Keratinocyte (primary cell): ENCODE measurements around the gene EME1. TPM values are rescaled to one million over a fixed set of nuclear protein-coding genes. Genes with fewer than 3 reads are reported as not detected.

ENCODE experiments used
- DNase-seq: peaks from one replicate; pipeline ENCODE4 v3.0.0-alpha.2; 2011; ENCODE audit warnings: low read depth, missing footprints, low spot score
- FAIRE-seq: peaks from 2 replicates; lab custom pipeline; 2011; peaks lifted over from hg19 to GRCh38; lab: Jason Lieb, UNC
- H2AFZ ChIP-seq: 2 replicates; pipeline ENCODE4 v1.6.0; 2012; ENCODE audit warnings: low read length, control low read depth, inconsistent platforms; ENCODE audit not compliant: control insufficient read depth
- H3K27ac ChIP-seq: 2 replicates; pipeline ENCODE4 v1.5.1; 2011; ENCODE audit warnings: low read length; ENCODE audit not compliant: control insufficient read depth, insufficient read depth
- H3K27me3 ChIP-seq: 3 replicates; pipeline ENCODE4 v1.6.0; 2011; ENCODE audit warnings: low read length; ENCODE audit not compliant: control insufficient read depth, insufficient read depth; ENCODE audit errors: extremely low read depth
- H3K36me3 ChIP-seq, 2 experiments: 2 replicates in 1 of 2; 3 replicates in 1 of 2; pipeline ENCODE4 v1.5.1; 2011; ENCODE audit warnings: low read length in 2 of 2, mild to moderate bottlenecking in 1 of 2; ENCODE audit not compliant: control insufficient read depth in 2 of 2, insufficient read depth in 2 of 2; ENCODE audit errors: extremely low read depth in 1 of 2
- H3K4me1 ChIP-seq: 3 replicates; pipeline ENCODE4 v1.5.1; 2011; ENCODE audit warnings: low read length; ENCODE audit not compliant: control insufficient read depth, insufficient read depth; ENCODE audit errors: extremely low read depth
- H3K4me2 ChIP-seq: 3 replicates; pipeline ENCODE4 v1.6.0; 2011; ENCODE audit warnings: low read depth, low read length; ENCODE audit not compliant: control insufficient read depth, insufficient read depth; ENCODE audit errors: extremely low read depth
- H3K4me3 ChIP-seq, 3 experiments: fragments of 200-600 bp in 1 of 3; sonication (generic) in 1 of 3; 2 replicates in 2 of 3; 3 replicates in 1 of 3; pipeline ENCODE4 v1.5.1; 2011 to 2016; ENCODE audit warnings: low read length in 3 of 3, mild to moderate bottlenecking in 3 of 3, control low read depth in 2 of 3, inconsistent platforms in 1 of 3, low read depth in 1 of 3, mixed read lengths in 1 of 3, mixed run types in 1 of 3, moderate library complexity in 1 of 3; ENCODE audit not compliant: control insufficient read depth in 2 of 3, insufficient read depth in 2 of 3; ENCODE audit errors: extremely low read depth in 1 of 3
- H3K79me2 ChIP-seq: 2 replicates; pipeline ENCODE4 v1.6.0; 2012; ENCODE audit warnings: low read length; ENCODE audit not compliant: control insufficient read depth, insufficient read depth
- H3K9ac ChIP-seq: 3 replicates; pipeline ENCODE4 v1.6.0; 2011; ENCODE audit warnings: low read length; ENCODE audit not compliant: control insufficient read depth, insufficient read depth; ENCODE audit errors: extremely low read depth
- H3K9me1 ChIP-seq: 3 replicates; pipeline ENCODE4 v1.6.0; 2011; ENCODE audit warnings: low read length; ENCODE audit not compliant: control insufficient read depth, insufficient read depth; ENCODE audit errors: extremely low read depth
- H3K9me3 ChIP-seq: 2 replicates; pipeline ENCODE4 v1.5.1; 2012; ENCODE audit warnings: low read depth, low read length; ENCODE audit not compliant: control insufficient read depth
- H4K20me1 ChIP-seq: 3 replicates; pipeline ENCODE4 v1.6.0; 2011; ENCODE audit warnings: low read length; ENCODE audit not compliant: control insufficient read depth, insufficient read depth; ENCODE audit errors: extremely low read depth
- EZH2 ChIP-seq: IDR thresholded peaks from one replicate; pipeline ENCODE4 v1.6.1; 2012; ENCODE audit warnings: inconsistent platforms, mild to moderate bottlenecking, low read length, moderate library complexity
- dilution Hi-C: fragments of 300-500 bp; cut with MboI; formaldehyde crosslinking; loops from one replicate; pipeline ENCODE4 v1.7.0; 2020; ENCODE audit warnings: low sequenced_read_pairs; ENCODE audit not compliant: extremely low pct_ligation_motif_present
- polyA plus RNA-seq, 5 experiments: library from polyadenylated mRNA; depleted of rRNA in 3 of 5; stranded (reverse) in 3 of 5; stranded (forward) in 1 of 5; unstranded in 1 of 5; fragments of >200 nt; gene quantifications; 1 replicate in 1 of 5; 2 replicates in 3 of 5; 3 replicates in 1 of 5; pipeline versions ENCODE4 v1.2.1 to v1.2.3, GENCODE V29; 2011 to 2012; ENCODE audit warnings: missing spikeins in 2 of 5, low read depth in 1 of 5, low replicate concordance in 1 of 5
- TF ChIP-seq, protein P1 (sequence below), 3 experiments: IDR thresholded peaks in 1 of 3; conservative IDR thresholded peaks in 1 of 3; optimal IDR thresholded peaks in 1 of 3; 2 replicates in 2 of 3; 3 replicates in 1 of 3; pipeline versions ENCODE3 to v1.5.1; 2011; ENCODE audit warnings: low read length in 3 of 3, mild to moderate bottlenecking in 3 of 3, moderate library complexity in 2 of 3, control low read depth in 1 of 3, inconsistent platforms in 1 of 3; ENCODE audit not compliant: insufficient read depth in 2 of 3; ENCODE audit errors: extremely low read depth in 1 of 3

The EME1 gene
- polyA plus RNA-seq, 1 donor (not counting 4 experiments of a cell fraction or from before 2014, with no cell fraction given), result 4.7 TPM

DNA sequence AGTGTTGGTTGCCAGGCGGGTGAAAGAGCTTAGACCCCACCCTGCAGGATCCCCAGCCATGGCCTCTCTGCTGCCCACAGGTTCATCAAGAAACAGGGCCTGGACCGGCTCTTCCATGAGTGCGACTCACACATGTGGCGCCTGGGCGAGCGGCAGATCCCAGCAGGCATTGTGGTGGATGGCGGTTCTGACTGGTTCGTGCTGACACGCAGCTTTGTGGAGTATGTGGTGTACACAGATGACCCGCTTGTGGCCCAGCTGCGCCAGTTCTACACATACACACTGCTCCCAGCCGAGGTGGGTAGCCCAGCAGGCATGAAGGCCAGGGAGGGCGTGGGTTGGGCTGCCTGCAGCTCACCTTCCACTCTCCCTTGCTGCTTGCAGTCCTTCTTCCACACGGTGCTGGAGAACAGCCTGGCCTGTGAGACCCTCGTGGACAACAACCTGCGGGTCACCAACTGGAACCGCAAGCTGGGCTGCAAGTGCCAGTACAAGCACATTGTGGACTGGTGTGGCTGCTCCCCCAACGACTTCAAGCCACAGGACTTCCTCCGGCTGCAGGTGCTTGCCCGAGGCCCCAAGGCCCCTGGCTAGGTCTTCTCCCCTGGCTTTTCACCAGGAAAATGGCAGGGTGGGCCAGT, 17.2 kb upstream of the EME1 start:
- H2AFZ ChIP-seq, result no peak overlapping the region
- no peak overlapping the region for H3K9ac ChIP-seq
- no peaks in the 10 kb centered on the region for H3K4me1 ChIP-seq
- no peak for DNase-seq
- H3K9me3 ChIP-seq, result no peaks in the 10 kb centered on the region
- peaks cover 30 to 43% of the 10 kb centered on the region in 2 experiments for H3K36me3 ChIP-seq
- no peaks in the 10 kb centered on the region for H3K27me3 ChIP-seq
- dilution Hi-C loops, result no loop called here
- no peak overlapping the region for H3K4me3 ChIP-seq
- no peak for FAIRE-seq
- no peak overlapping the region for H3K4me2 ChIP-seq
- peaks cover 2% of the 10 kb centered on the region for H3K79me2 ChIP-seq
- no peaks in the 10 kb centered on the region for H4K20me1 ChIP-seq
- H3K27ac ChIP-seq, result no peak overlapping the region
- TF ChIP-seq, protein P1, sequence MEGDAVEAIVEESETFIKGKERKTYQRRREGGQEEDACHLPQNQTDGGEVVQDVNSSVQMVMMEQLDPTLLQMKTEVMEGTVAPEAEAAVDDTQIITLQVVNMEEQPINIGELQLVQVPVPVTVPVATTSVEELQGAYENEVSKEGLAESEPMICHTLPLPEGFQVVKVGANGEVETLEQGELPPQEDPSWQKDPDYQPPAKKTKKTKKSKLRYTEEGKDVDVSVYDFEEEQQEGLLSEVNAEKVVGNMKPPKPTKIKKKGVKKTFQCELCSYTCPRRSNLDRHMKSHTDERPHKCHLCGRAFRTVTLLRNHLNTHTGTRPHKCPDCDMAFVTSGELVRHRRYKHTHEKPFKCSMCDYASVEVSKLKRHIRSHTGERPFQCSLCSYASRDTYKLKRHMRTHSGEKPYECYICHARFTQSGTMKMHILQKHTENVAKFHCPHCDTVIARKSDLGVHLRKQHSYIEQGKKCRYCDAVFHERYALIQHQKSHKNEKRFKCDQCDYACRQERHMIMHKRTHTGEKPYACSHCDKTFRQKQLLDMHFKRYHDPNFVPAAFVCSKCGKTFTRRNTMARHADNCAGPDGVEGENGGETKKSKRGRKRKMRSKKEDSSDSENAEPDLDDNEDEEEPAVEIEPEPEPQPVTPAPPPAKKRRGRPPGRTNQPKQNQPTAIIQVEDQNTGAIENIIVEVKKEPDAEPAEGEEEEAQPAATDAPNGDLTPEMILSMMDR (optimal IDR thresholded peaks at IDR 0.05 in 1 of 3, IDR thresholded peaks at IDR 0.05 in 1 of 3, conservative IDR thresholded peaks at IDR 0.05 in 1 of 3; ENCODE audit: extremely low read depth in 1 of 3, insufficient read depth in 2 of 3, low read length in 3 of 3), result no peak
- no peak for TF ChIP-seq EZH2
- H3K9me1 ChIP-seq, result no peaks in the 10 kb centered on the region

DNA sequence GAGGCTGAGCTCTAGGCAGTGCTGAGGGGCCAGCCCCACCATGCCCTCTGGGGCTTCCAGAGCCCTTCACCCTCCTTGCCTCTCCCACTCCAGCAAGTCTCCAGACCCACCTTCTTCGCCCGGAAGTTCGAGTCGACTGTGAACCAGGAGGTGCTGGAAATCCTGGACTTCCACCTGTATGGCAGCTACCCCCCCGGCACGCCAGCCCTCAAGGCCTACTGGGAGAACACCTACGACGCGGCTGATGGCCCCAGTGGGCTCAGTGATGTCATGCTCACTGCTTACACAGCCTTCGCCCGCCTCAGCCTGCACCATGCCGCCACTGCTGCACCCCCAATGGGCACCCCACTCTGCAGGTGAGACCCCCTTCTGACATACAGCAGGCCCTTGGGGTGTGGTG, 16.6 kb upstream of the EME1 start:
- Histone ChIP-seq H3K27ac (no peak overlapping the region), H3K9me1 (no peaks in the 10 kb centered on the region), H3K4me1 (no peaks in the 10 kb centered on the region), H2AFZ (no peak overlapping the region), H3K4me2 (no peak overlapping the region), H3K27me3 (no peaks in the 10 kb centered on the region), H4K20me1 (no peaks in the 10 kb centered on the region), H3K9ac (no peak overlapping the region), H3K4me3 (no peak overlapping the region), H3K36me3 (peaks cover 30 to 42% of the 10 kb centered on the region in 2 experiments), H3K79me2 (no peaks in the 10 kb centered on the region), H3K9me3 (no peaks in the 10 kb centered on the region)
- dilution Hi-C loops, result no loop called here
- FAIRE-seq, result no peak
- DNase-seq, result no peak
- no peak for TF ChIP-seq EZH2
- TF ChIP-seq, protein P1 (optimal IDR thresholded peaks at IDR 0.05 in 1 of 3, IDR thresholded peaks at IDR 0.05 in 1 of 3, conservative IDR thresholded peaks at IDR 0.05 in 1 of 3; ENCODE audit: extremely low read depth in 1 of 3, insufficient read depth in 2 of 3, low read length in 3 of 3), result no peak
